ENCODE measurements around the gene FNIP1. TPM values are rescaled to one million over a fixed set of nuclear protein-coding genes. Genes with fewer than 3 reads are reported as not detected.
"Not testable (repeated sequence)": the region's sequence is repeated elsewhere in the genome, so short reads cannot be mapped to it uniquely, and the experiment has no call there.

The FNIP1 gene
- 18.8 and 19.0 TPM in 2 replicates for total RNA-seq

DNA sequence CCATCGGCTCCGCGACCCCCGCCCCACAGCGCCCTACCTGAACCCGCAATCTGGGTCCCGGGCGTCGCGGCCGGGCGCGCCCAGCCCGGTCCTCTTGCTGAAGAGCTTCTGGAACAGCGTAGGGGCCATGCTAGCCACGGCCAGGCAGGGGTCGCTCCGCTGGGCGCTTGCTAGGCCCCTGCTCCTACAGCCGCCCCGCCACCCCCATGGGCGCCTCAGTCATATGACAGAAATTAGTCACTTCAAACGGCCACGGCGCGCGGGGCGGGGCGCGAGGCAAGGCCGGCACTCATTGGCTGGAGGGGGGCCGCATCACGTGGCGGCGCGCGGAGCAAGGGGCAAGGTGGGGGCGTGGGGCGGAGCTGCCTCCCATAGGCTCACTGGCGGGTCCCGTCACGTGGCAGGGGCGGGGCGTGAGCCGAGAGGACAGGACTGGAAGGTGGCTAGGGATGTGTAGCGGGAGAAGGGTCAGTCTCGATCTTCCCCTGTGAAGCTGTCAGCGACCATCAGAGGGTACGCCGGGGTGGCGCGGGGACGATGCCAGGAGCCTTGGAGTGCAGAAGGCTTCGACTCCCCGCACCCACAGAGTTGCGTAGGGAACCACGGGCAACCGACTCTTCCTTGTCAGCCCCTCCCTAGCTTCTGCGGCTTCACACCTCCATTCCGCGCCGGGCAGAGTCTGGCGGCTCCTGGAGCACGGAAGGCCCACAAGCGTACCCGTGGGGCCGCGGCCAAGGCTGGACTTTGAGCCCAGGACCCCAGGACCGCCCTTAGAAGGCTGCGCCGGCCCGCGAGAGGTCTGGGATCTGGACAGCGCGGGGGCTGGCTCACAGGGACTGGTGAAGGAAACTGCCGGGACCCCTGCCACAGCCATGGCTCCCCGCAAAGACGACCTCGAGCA is at the start of gene FNIP1:
FNIP1 (minus strand) TSS at position 225 of the 901 bp plus-strand sequence; CDS start at position 129, 96 bp downstream.
- peak within 1 kb of the TSS; percentile 97 for H3K4me3 Mint-ChIP-seq
- no peaks in the 10 kb centered on the region for H3K9me3 Mint-ChIP-seq
- intact Hi-C loops (cut with micrococcal nuclease) = loop anchor here (1.0 to 10.0 kb wide), 14 partner anchors 50 to 1165 kb away; partner anchors contain the start of genes AFF4, LYRM7 and RAPGEF6
- peak; percentile 98 for DNase-seq (ENCODE audit: low spot score)
- peaks cover 16% of the 10 kb centered on the region for H3K36me3 Mint-ChIP-seq (ENCODE audit: low read depth)
- peaks cover 21% of the 10 kb centered on the region for H3K4me1 Mint-ChIP-seq (ENCODE audit: low read depth)
- peaks cover under 1% of the 10 kb centered on the region for H3K27me3 Mint-ChIP-seq (ENCODE audit: insufficient read depth)
- H3K27ac Mint-ChIP-seq = peak within 1 kb of the TSS; percentile 93

DNA sequence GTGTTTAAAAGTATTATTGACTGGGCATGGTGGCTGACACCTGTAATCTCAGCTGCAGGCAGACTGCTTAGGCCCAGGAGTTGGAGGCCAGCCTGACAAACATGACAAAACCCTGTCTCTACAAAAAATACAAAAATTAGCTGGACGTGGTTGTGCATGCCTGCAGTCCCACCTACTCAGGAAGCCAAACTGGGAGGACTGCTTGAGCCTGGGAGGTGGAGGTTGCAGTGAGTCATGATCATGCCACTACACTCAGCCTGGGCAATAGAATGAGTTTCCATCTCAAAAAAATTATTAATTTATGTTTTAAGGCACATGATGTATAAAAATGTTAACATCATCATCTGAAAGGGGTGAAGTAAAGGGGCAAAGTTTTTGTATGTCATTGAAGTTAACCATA is 49.7 kb upstream of the FNIP1 start:
- Mint-ChIP-seq H3K9me3 (peaks cover 75% of the 10 kb centered on the region), H3K4me1 (ENCODE audit: low read depth) (no peaks in the 10 kb centered on the region), H3K36me3 (ENCODE audit: low read depth) (peaks cover 4% of the 10 kb centered on the region), H3K4me3 (no peak overlapping the region), H3K27ac (no peak overlapping the region), H3K27me3 (ENCODE audit: insufficient read depth) (peaks cover 7% of the 10 kb centered on the region)
- no peak for DNase-seq (ENCODE audit: low spot score)
- intact Hi-C loops (cut with micrococcal nuclease) = loop anchor here (5.0 kb wide), 1 partner anchor 56 kb away; no protein-coding TSS in a partner anchor

GRCh38 chr5:131845828-131846227 is 49.0 kb upstream of the FNIP1 start:
- H3K4me3 Mint-ChIP-seq = no peak overlapping the region
- DNase-seq (ENCODE audit: low spot score) = no peak
- H3K27ac Mint-ChIP-seq = no peak overlapping the region
- intact Hi-C loops (cut with micrococcal nuclease) = loop anchor here (5.0 kb wide), 1 partner anchor 56 kb away; no protein-coding TSS in a partner anchor
- H3K9me3 Mint-ChIP-seq = peaks cover 76% of the 10 kb centered on the region
- H3K27me3 Mint-ChIP-seq (ENCODE audit: insufficient read depth) = peaks cover 9% of the 10 kb centered on the region
- no peaks in the 10 kb centered on the region for H3K4me1 Mint-ChIP-seq (ENCODE audit: low read depth)
- H3K36me3 Mint-ChIP-seq (ENCODE audit: low read depth) = peaks cover 4% of the 10 kb centered on the region

DNA sequence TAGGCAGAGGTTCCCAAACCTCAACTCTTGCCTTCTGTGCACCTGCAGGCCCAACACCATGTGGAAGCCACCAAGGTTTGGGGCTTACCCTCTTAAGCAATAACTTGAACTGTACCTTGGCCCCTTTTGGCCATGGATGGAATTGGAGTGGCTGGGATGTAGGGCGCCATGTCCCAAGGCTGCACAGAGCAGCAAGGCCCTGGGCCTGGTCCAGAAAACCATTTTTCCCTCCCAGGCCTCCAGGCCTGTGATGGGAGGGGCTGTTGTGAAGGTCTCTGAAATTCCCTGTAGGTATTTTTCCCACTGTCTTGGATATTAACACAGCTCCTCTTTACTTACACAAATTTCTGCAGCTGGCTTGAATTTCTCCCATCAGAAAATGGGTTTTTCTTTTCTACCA is 46.2 kb upstream of the FNIP1 start:
- peaks cover 66% of the 10 kb centered on the region for H3K9me3 Mint-ChIP-seq
- H3K4me3 Mint-ChIP-seq; H3K27ac Mint-ChIP-seq; H3K4me1 Mint-ChIP-seq (ENCODE audit: low read depth); H3K36me3 Mint-ChIP-seq (ENCODE audit: low read depth); DNase-seq (ENCODE audit: low spot score); intact Hi-C loops (cut with micrococcal nuclease): not testable (repeated sequence)
- H3K27me3 Mint-ChIP-seq (ENCODE audit: insufficient read depth) = peaks cover 22% of the 10 kb centered on the region

GRCh38 chr5:131832702-131833101 is 35.9 kb upstream of the FNIP1 start:
- H3K4me3 Mint-ChIP-seq; DNase-seq (ENCODE audit: low spot score); H3K36me3 Mint-ChIP-seq (ENCODE audit: low read depth); H3K27ac Mint-ChIP-seq; H3K4me1 Mint-ChIP-seq (ENCODE audit: low read depth); intact Hi-C loops (cut with micrococcal nuclease): not testable (repeated sequence)
- H3K9me3 Mint-ChIP-seq = peaks cover 19% of the 10 kb centered on the region
- H3K27me3 Mint-ChIP-seq (ENCODE audit: insufficient read depth) = peaks cover 13% of the 10 kb centered on the region

GRCh38 chr5:131825404-131826013 is 28.7 kb upstream of the FNIP1 start:
- intact Hi-C loops (cut with micrococcal nuclease) = no loop called here
- Mint-ChIP-seq H3K27me3 (ENCODE audit: insufficient read depth) (peaks cover 14% of the 10 kb centered on the region), H3K9me3 (peaks cover 19% of the 10 kb centered on the region), H3K4me1 (ENCODE audit: low read depth) (peaks cover 8% of the 10 kb centered on the region), H3K4me3 (no peak overlapping the region), H3K36me3 (ENCODE audit: low read depth) (peaks cover 2% of the 10 kb centered on the region), H3K27ac (no peak overlapping the region)
- DNase-seq (ENCODE audit: low spot score) = no peak

- H3K4me1 Mint-ChIP-seq (ENCODE audit: low read depth) = peaks cover 5% of the 10 kb centered on the region
- peaks cover 2% of the 10 kb centered on the region for H3K36me3 Mint-ChIP-seq (ENCODE audit: low read depth)
- no peak for DNase-seq (ENCODE audit: low spot score)
- H3K27ac Mint-ChIP-seq = no peak overlapping the region
- H3K27me3 Mint-ChIP-seq (ENCODE audit: insufficient read depth) = peaks cover 15% of the 10 kb centered on the region
- H3K9me3 Mint-ChIP-seq = peaks cover 19% of the 10 kb centered on the region
- H3K4me3 Mint-ChIP-seq = no peak overlapping the region
- intact Hi-C loops (cut with micrococcal nuclease) = no loop called here
Observed at GRCh38 chr5:131824631-131825030, 27.8 kb upstream of the FNIP1 start.

- intact Hi-C loops (cut with micrococcal nuclease) = no loop called here
- peaks cover 10% of the 10 kb centered on the region for H3K4me1 Mint-ChIP-seq (ENCODE audit: low read depth)
- DNase-seq (ENCODE audit: low spot score) = no peak
- H3K9me3 Mint-ChIP-seq = peaks cover 8% of the 10 kb centered on the region
- peaks cover 12% of the 10 kb centered on the region for H3K27me3 Mint-ChIP-seq (ENCODE audit: insufficient read depth)
- no peak overlapping the region for H3K27ac Mint-ChIP-seq
- H3K36me3 Mint-ChIP-seq (ENCODE audit: low read depth) = no peaks in the 10 kb centered on the region
- H3K4me3 Mint-ChIP-seq = no peak overlapping the region
Observed at GRCh38 chr5:131821221-131821620, 24.4 kb upstream of the FNIP1 start.

DNA sequence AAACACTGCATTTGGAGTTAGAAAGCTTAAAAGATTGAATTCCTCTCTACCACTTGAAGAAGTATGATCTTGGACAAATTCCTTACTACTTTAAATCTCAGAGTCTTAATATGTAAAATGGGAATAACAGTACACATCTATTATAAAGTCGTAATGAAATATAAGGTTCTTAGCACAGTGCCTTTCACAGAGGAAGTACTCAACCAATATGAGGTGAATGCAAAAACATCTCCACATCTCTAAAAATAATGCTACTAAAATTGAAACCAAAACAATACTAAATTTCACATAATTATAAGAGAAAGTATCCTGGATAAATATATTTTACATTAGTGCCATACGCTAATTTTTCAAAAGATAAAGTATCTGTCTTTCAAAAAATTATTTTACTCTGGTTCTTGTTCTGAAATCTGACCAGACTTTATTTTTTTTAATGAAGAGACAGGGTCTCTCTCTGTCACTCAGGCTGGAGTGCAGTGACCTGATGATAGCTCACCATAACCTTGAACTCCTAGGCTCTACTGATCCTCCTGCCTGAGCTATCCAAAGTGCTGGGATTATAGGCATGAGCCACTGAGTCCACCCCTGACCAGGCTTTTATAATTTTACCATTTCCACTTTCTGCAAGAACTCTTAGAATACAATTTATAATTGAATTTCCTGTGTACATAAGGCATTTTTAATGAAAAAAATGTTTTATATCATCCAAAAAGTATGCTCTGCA is 21.3 kb upstream of the FNIP1 start:
- H3K9me3 Mint-ChIP-seq = peaks cover 6% of the 10 kb centered on the region

GRCh38 chr5:131814990-131815389 is 18.2 kb upstream of the FNIP1 start:
- no peaks in the 10 kb centered on the region for H3K36me3 Mint-ChIP-seq (ENCODE audit: low read depth)
- DNase-seq (ENCODE audit: low spot score) = no peak
- no peaks in the 10 kb centered on the region for H3K9me3 Mint-ChIP-seq
- no peak overlapping the region for H3K4me3 Mint-ChIP-seq
- H3K4me1 Mint-ChIP-seq (ENCODE audit: low read depth) = peaks cover 10% of the 10 kb centered on the region
- H3K27me3 Mint-ChIP-seq (ENCODE audit: insufficient read depth) = peaks cover 8% of the 10 kb centered on the region
- intact Hi-C loops (cut with micrococcal nuclease) = loop anchor here (5.0 kb wide), 1 partner anchor 247 kb away; the partner anchor contains the start of gene IL3
- H3K27ac Mint-ChIP-seq = no peak overlapping the region

More for the DNA sequence above, 21.3 kb upstream of the FNIP1 start:
- H3K27ac Mint-ChIP-seq = no peak overlapping the region
- intact Hi-C loops (cut with micrococcal nuclease) = no loop called here
- H3K36me3 Mint-ChIP-seq (ENCODE audit: low read depth) = no peaks in the 10 kb centered on the region
- peaks cover 10% of the 10 kb centered on the region for H3K4me1 Mint-ChIP-seq (ENCODE audit: low read depth)
- DNase-seq (ENCODE audit: low spot score) = no peak
- H3K27me3 Mint-ChIP-seq (ENCODE audit: insufficient read depth) = peaks cover 17% of the 10 kb centered on the region
- H3K4me3 Mint-ChIP-seq = no peak overlapping the region

GRCh38 chr5:131812371-131813160 is 15.7 kb upstream of the FNIP1 start:
- Mint-ChIP-seq H3K27ac (no peak overlapping the region), H3K9me3 (no peaks in the 10 kb centered on the region), H3K27me3 (ENCODE audit: insufficient read depth) (peaks cover 11% of the 10 kb centered on the region), H3K4me3 (no peak overlapping the region), H3K4me1 (ENCODE audit: low read depth) (peaks cover under 1% of the 10 kb centered on the region), H3K36me3 (ENCODE audit: low read depth) (no peaks in the 10 kb centered on the region)
- intact Hi-C loops (cut with micrococcal nuclease) = loop anchor here (5.0 kb wide), 1 partner anchor 250 kb away; the partner anchor contains the start of gene IL3
- DNase-seq (ENCODE audit: low spot score) = no peak

Measured in activated T-helper 1 cell treated with anti-CD3 and anti-CD28 coated beads, Interleukin-12 subunit alpha, Interleukin-12 subunit beta, Interleukin-2, Interleukin-4 antibody, amounts not matched to agents 30 ng/mL and 10 ng/mL and 1 ng/mL, durations not matched to agents 14 hours and 24 hours and 36 hours (primary cell).